HepG2 (cell line): Measurements from ENCODE around the gene APOM. TPM values are rescaled to one million over a fixed set of nuclear protein-coding genes. Genes with fewer than 3 reads are reported as not detected.
A peak's percentile ranks its signal among the peaks of the same experiment; 100 is the strongest.

Source experiments
- BRD4 ChIP-seq: sonication (generic); formaldehyde crosslinking; IDR thresholded peaks from 2 replicates; pipeline ENCODE4 v1.4.0; 2020; ENCODE audit warnings: missing genetic modification reagents
- ELF3 ChIP-seq: IDR thresholded peaks from 2 replicates; pipeline ENCODE4 v1.6.1; 2016; ENCODE audit warnings: missing genetic modification reagents, missing compliant biosample characterization
- GTF2F1 ChIP-seq: fragments of 150-350 bp; IDR thresholded peaks from 2 replicates; pipeline ENCODE4 v1.6.1; 2014; ENCODE audit warnings: low read length
- MTA1 ChIP-seq: sonication (generic); formaldehyde crosslinking; IDR thresholded peaks from 2 replicates; pipeline ENCODE4 v1.4.0; 2020; ENCODE audit warnings: missing genetic modification reagents, mild to moderate bottlenecking, borderline replicate concordance
- NFYC ChIP-seq: IDR thresholded peaks from 2 replicates; pipeline ENCODE4 v1.6.1; 2016; ENCODE audit warnings: missing genetic modification reagents, missing compliant biosample characterization
- PRPF4 ChIP-seq: fragments of 200-400 bp; formaldehyde crosslinking; IDR thresholded peaks from 2 replicates; pipeline ENCODE4 v1.6.1; 2016; ENCODE audit warnings: low read length, low read depth; ENCODE audit not compliant: poor library complexity, severe bottlenecking
- SRF ChIP-seq: IDR thresholded peaks from 2 replicates; pipeline ENCODE4 v1.6.1; 2011; ENCODE audit warnings: mild to moderate bottlenecking, low read depth, low read length, moderate library complexity
- THAP9 ChIP-seq: sonication (generic); formaldehyde crosslinking; IDR thresholded peaks from 2 replicates; pipeline ENCODE4; 2020; ENCODE audit warnings: missing genetic modification reagents, mild to moderate bottlenecking, borderline replicate concordance
- YEATS2 ChIP-seq: sonication (generic); formaldehyde crosslinking; IDR thresholded peaks from 2 replicates; pipeline ENCODE4 v1.4.0; 2020; ENCODE audit warnings: missing genetic modification reagents, borderline replicate concordance
- ZBTB8A ChIP-seq: sonication (generic); formaldehyde crosslinking; IDR thresholded peaks from 2 replicates; pipeline ENCODE4 v1.4.0; 2020; ENCODE audit warnings: mild to moderate bottlenecking, low read depth, missing genetic modification reagents, borderline replicate concordance
- ZKSCAN1 ChIP-seq: fragments of 150-350 bp; IDR thresholded peaks from 2 replicates; pipeline ENCODE4 v1.6.1; 2014; ENCODE audit warnings: low read length
- ZNF24 ChIP-seq: fragments of 450-650 bp; IDR thresholded peaks from 2 replicates; pipeline ENCODE4 v1.6.1; 2017; ENCODE audit warnings: antibody characterized with exemption, mild to moderate bottlenecking
- ZNF296 ChIP-seq: sonication (generic); formaldehyde crosslinking; conservative IDR thresholded peaks from 2 replicates; pipeline ENCODE4 v1.5.0; 2020; ENCODE audit warnings: mild to moderate bottlenecking, missing genetic modification reagents
- ZNF33B ChIP-seq: sonication (generic); formaldehyde crosslinking; IDR thresholded peaks from 2 replicates; pipeline ENCODE4 v1.5.1; 2020; ENCODE audit warnings: mild to moderate bottlenecking, missing genetic modification reagents
- ZNF549 ChIP-seq: sonication (generic); formaldehyde crosslinking; IDR thresholded peaks from 2 replicates; pipeline ENCODE4 v1.5.0; 2020; ENCODE audit warnings: missing genetic modification reagents
- ZNF646 ChIP-seq: sonication (generic); formaldehyde crosslinking; IDR thresholded peaks from 2 replicates; pipeline ENCODE4 v1.9.0; 2021; ENCODE audit warnings: mild to moderate bottlenecking, missing genetic modification reagents
- polyA plus RNA-seq, 8 experiments: library from polyadenylated mRNA; depleted of rRNA in 3 of 8; stranded (reverse) in 7 of 8; unstranded in 1 of 8; fragments of >200 nt; fragmentation: Illumina TruSeq in 4 of 8; extraction: Trizol in 4 of 8; gene quantifications; 2 replicates each; pipeline versions ENCODE4 v1.2.1 to v1.2.3, GENCODE V29; 2011 to 2016; ENCODE audit warnings: low read depth in 4 of 8, missing spikeins in 1 of 8, mixed read lengths in 1 of 8; ENCODE audit not compliant: insufficient read depth in 1 of 8
- total RNA-seq, 5 experiments: library from RNA; depleted of rRNA; stranded (reverse); fragments of >200 nt; fragmentation: Illumina TruSeq; extraction: Trizol; gene quantifications; 2 replicates each; pipeline ENCODE4 v1.2.3, GENCODE V29; 2016; ENCODE audit warnings: low read depth in 1 of 5

Gene APOM
- total and polyA plus RNA-seq, 2 of the 13 experiments (the other 11 are each of a cell fraction or from before 2014, with no cell fraction given): 98.2 to 1,140 TPM

GRCh38 chr6:31660381-31661261 lies 4.9 kb downstream of the APOM start, which contains the start of gene C6orf47 (continued):
- TF ChIP-seq ZNF646 (CRISPR knock-in tag) (no peak), THAP9 (no peak), ZKSCAN1 (no peak), ZNF296 (CRISPR knock-in tag) (no peak), BRD4 (CRISPR knock-in tag) (peak; percentile 88), ZNF549 (peak; percentile 78; the same call in 1 of the 2 replicates), PRPF4 (no peak), MTA1 (CRISPR knock-in tag) (peak; percentile 71; the same call in 1 of the 2 replicates), NFYC (no peak), ZNF33B (CRISPR knock-in tag) (no peak; the same call in 1 of the 2 replicates), GTF2F1 (no peak), YEATS2 (CRISPR knock-in tag) (peak; percentile 36; the same call in 1 of the 2 replicates), ZBTB8A (CRISPR knock-in tag) (no peak; the same call in 1 of the 2 replicates), ELF3 (CRISPR knock-in tag) (peak; percentile 86), ZNF24 (no peak), SRF (no peak)
